Mammary epithelial cell (primary cell): ENCODE results near the gene BTBD9.

ENCODE experiments used
- CTCF ChIP-seq, 2 donors: IDR thresholded peaks in 1 of 2; conservative IDR thresholded peaks in 1 of 2; 2 replicates each; pipeline ENCODE4 v1.5.1; 2011 to 2012; ENCODE audit warnings: inconsistent platforms in 2 of 2, low read length in 2 of 2, mild to moderate bottlenecking in 2 of 2, control low read depth in 1 of 2, low read depth in 1 of 2; ENCODE audit not compliant: insufficient read depth in 1 of 2; ENCODE audit errors: extremely low read depth in 1 of 2
- EZH2 ChIP-seq: IDR thresholded peaks from 2 replicates; pipeline ENCODE4 v1.6.1; 2012; ENCODE audit warnings: low read length, inconsistent platforms, borderline replicate concordance

- no peak for TF ChIP-seq CTCF (conservative IDR thresholded peaks at IDR 0.05 in 1 of 2, IDR thresholded peaks at IDR 0.05 in 1 of 2; ENCODE audit: extremely low read depth in 1 of 2, insufficient read depth in 1 of 2, low read depth in 1 of 2, low read length in 2 of 2)
- TF ChIP-seq EZH2: no peak
These were observed 359.7 kb downstream of the BTBD9 start for GRCh38 chr6:38279963-38280588.
